ENCODE measurements around the gene TMSB4X. TPM values are rescaled to one million over a fixed set of nuclear protein-coding genes. Genes with fewer than 3 reads are reported as not detected.

TMSB4X gene
- total and polyA plus RNA-seq, 2 donors (not counting 3 experiments of a cell fraction or from before 2014, with no cell fraction given), result 4,136 to 6,858 TPM

- Histone ChIP-seq H4K20me1 (replicated peaks; ENCODE audit: control insufficient read depth, extremely low read depth, insufficient read depth, low read length) (no peaks in the 10 kb centered on the region), H3K27ac (ENCODE audit: insufficient read depth, low read depth, low read length) (no peak overlapping the region), H3K4me1 (ENCODE audit: control insufficient read depth, extremely low read depth, insufficient read depth, low read length) (peaks cover 3% of the 10 kb centered on the region), H3K36me3 (ENCODE audit: control insufficient read depth in 2 of 2, extremely low read depth in 1 of 2, insufficient read depth in 2 of 2, low read length in 2 of 2) (no peaks in the 10 kb centered on the region), H3K9ac (replicated peaks; ENCODE audit: extremely low read depth, insufficient read depth, low read length) (no peak overlapping the region), H3K27me3 (ENCODE audit: control insufficient read depth in 2 of 2, insufficient read depth in 2 of 2, low read length in 2 of 2) (no peaks in the 10 kb centered on the region), H3K9me3 (replicated peaks; ENCODE audit: control insufficient read depth, insufficient read depth, low read length) (no peaks in the 10 kb centered on the region), H3K9me1 (replicated peaks; ENCODE audit: control insufficient read depth, extremely low read depth, insufficient read depth, low read length) (no peaks in the 10 kb centered on the region), H2AFZ (ENCODE audit: low read depth, low read length) (peak overlapping the region; percentile 65), H3K4me3 (replicated peaks in 1 of 3; ENCODE audit: insufficient read depth in 1 of 3, low read depth in 1 of 3, low read length in 3 of 3) (no peak overlapping the region), H3K79me2 (ENCODE audit: control insufficient read depth, insufficient read depth, low read length) (no peaks in the 10 kb centered on the region), H3K4me2 (ENCODE audit: insufficient read depth, low read length) (no peak overlapping the region)
- ChIA-PET CTCF (interaction anchor here (0.9 to 1.9 kb wide), 2 partner anchors 15 to 54 kb away, joined by 3 to 5 read pairs; no protein-coding TSS in a partner anchor), POLR2A (no interaction called here)
- FAIRE-seq (peak; percentile 12), DNase-seq (ENCODE audit: low read depth, low spot score) (no peak)
- dilution Hi-C loops (cut with MboI; ENCODE audit: extremely low pct_ligation_motif_present, low sequenced_read_pairs), result no loop called here
- TF ChIP-seq EZH2 (IDR thresholded peaks at IDR 0.05; ENCODE audit: borderline replicate concordance, low read depth, low read length, severe bottlenecking), result no peak
- TF ChIP-seq, protein P1, sequence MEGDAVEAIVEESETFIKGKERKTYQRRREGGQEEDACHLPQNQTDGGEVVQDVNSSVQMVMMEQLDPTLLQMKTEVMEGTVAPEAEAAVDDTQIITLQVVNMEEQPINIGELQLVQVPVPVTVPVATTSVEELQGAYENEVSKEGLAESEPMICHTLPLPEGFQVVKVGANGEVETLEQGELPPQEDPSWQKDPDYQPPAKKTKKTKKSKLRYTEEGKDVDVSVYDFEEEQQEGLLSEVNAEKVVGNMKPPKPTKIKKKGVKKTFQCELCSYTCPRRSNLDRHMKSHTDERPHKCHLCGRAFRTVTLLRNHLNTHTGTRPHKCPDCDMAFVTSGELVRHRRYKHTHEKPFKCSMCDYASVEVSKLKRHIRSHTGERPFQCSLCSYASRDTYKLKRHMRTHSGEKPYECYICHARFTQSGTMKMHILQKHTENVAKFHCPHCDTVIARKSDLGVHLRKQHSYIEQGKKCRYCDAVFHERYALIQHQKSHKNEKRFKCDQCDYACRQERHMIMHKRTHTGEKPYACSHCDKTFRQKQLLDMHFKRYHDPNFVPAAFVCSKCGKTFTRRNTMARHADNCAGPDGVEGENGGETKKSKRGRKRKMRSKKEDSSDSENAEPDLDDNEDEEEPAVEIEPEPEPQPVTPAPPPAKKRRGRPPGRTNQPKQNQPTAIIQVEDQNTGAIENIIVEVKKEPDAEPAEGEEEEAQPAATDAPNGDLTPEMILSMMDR (IDR thresholded peaks at IDR 0.05; ENCODE audit: extremely low read depth in 1 of 2, insufficient read depth in 1 of 2, low read depth in 1 of 2, low read length in 2 of 2), result no peak
- TF ChIP-seq FOS (IDR thresholded peaks at IDR 0.05; ENCODE audit: borderline replicate concordance, insufficient read depth, low read length), result no peak
- TF ChIP-seq POLR2AphosphoS5 (IDR thresholded peaks at IDR 0.05; ENCODE audit: insufficient read depth, low read depth, low read length), result no peak
- no peak for TF ChIP-seq POLR2A (IDR thresholded peaks at IDR 0.05; ENCODE audit: low read depth, low read length)
- TF ChIP-seq MYC (IDR thresholded peaks at IDR 0.05; ENCODE audit: low read depth, low read length), result no peak
- no peak for TF ChIP-seq GATA2 (IDR thresholded peaks at IDR 0.05; ENCODE audit: insufficient read depth, insufficient read length, low read depth, low read length)
- TF ChIP-seq, protein P2, sequence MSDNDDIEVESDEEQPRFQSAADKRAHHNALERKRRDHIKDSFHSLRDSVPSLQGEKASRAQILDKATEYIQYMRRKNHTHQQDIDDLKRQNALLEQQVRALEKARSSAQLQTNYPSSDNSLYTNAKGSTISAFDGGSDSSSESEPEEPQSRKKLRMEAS (IDR thresholded peaks at IDR 0.05; ENCODE audit: insufficient read depth, insufficient read length), result no peak
- no peak for TF ChIP-seq JUN (IDR thresholded peaks at IDR 0.05; ENCODE audit: borderline replicate concordance, insufficient read depth, insufficient read length, low read depth)
- BruUV-seq (replicated peaks), result no TSS peak
- intact Hi-C loops (cut with micrococcal nuclease), result no loop called here
These were observed 25.4 kb downstream of the TMSB4X start for GRCh38 chrX:13000301-13000811.

Data from endothelial cell of umbilical vein (primary cell).